Astrocyte (in vitro differentiated cells and primary cell): ENCODE measurements around the gene KRTAP10-8. TPM values are rescaled to one million over a fixed set of nuclear protein-coding genes. Genes with fewer than 3 reads are reported as not detected.

ENCODE experiments used
- DNase-seq: peaks from one replicate; pipeline ENCODE4 v3.0.0-alpha.2; 2010; ENCODE audit warnings: low read depth
- FAIRE-seq: peaks from 2 replicates; lab custom pipeline; 2011; peaks lifted over from hg19 to GRCh38; lab: Jason Lieb, UNC
- H2AFZ ChIP-seq: 2 replicates; pipeline ENCODE4 v1.6.0; 2012; ENCODE audit warnings: low read depth, low read length, inconsistent platforms
- H3K27ac ChIP-seq: 2 replicates; pipeline ENCODE4 v1.5.1; 2011; ENCODE audit warnings: low read depth, low read length, inconsistent platforms
- H3K27me3 ChIP-seq: 2 replicates; pipeline ENCODE4 v1.6.0; 2011; ENCODE audit warnings: low read length, inconsistent platforms; ENCODE audit not compliant: insufficient read depth
- H3K36me3 ChIP-seq: 2 replicates; pipeline ENCODE4 v1.5.1; 2011; ENCODE audit warnings: low read length, inconsistent platforms; ENCODE audit not compliant: insufficient read depth
- H3K4me1 ChIP-seq: 2 replicates; pipeline ENCODE4 v1.5.1; 2011; ENCODE audit warnings: low read length, inconsistent platforms; ENCODE audit not compliant: insufficient read depth
- H3K4me2 ChIP-seq: 2 replicates; pipeline ENCODE4 v1.6.0; 2012; ENCODE audit warnings: low read length, inconsistent platforms
- H3K4me3 ChIP-seq: 2 replicates; pipeline ENCODE4 v1.5.1; 2011; ENCODE audit warnings: low read depth, mild to moderate bottlenecking, low read length, inconsistent platforms; ENCODE audit not compliant: insufficient read depth
- H3K79me2 ChIP-seq: 2 replicates; pipeline ENCODE4 v1.6.0; 2012; ENCODE audit warnings: mild to moderate bottlenecking, low read length, inconsistent platforms; ENCODE audit not compliant: insufficient read depth
- H3K9ac ChIP-seq: 2 replicates; pipeline ENCODE4 v1.6.0; 2012; ENCODE audit warnings: mild to moderate bottlenecking, low read length, inconsistent platforms
- H3K9me3 ChIP-seq: 2 replicates; pipeline ENCODE4 v1.5.1; 2012; ENCODE audit warnings: low read depth, mild to moderate bottlenecking, low read length, inconsistent platforms; ENCODE audit not compliant: insufficient read depth
- H4K20me1 ChIP-seq: 2 replicates; pipeline ENCODE4 v1.6.0; 2012; ENCODE audit warnings: low read length, inconsistent platforms; ENCODE audit not compliant: insufficient read depth
- H3K27ac Mint-ChIP-seq: one replicate; pipeline ENCODE4 v1.8.0; 2021; ENCODE audit warnings: mild to moderate bottlenecking, mixed read lengths; ENCODE audit not compliant: unreplicated experiment
- H3K27me3 Mint-ChIP-seq: one replicate; pipeline ENCODE4 v1.8.0; 2021; ENCODE audit warnings: low read depth, mixed read lengths; ENCODE audit not compliant: unreplicated experiment
- H3K36me3 Mint-ChIP-seq: one replicate; pipeline ENCODE4 v1.8.0; 2021; ENCODE audit warnings: low read depth, mixed read lengths; ENCODE audit not compliant: unreplicated experiment
- H3K4me1 Mint-ChIP-seq: one replicate; pipeline ENCODE4 v1.8.0; 2021; ENCODE audit warnings: low read depth, mixed read lengths; ENCODE audit not compliant: unreplicated experiment
- H3K4me3 Mint-ChIP-seq: one replicate; pipeline ENCODE4 v1.8.0; 2021; ENCODE audit warnings: mild to moderate bottlenecking, moderate library complexity, mixed read lengths; ENCODE audit not compliant: unreplicated experiment
- H3K9me3 Mint-ChIP-seq: one replicate; pipeline ENCODE4 v1.8.0; 2021; ENCODE audit warnings: mild to moderate bottlenecking, mixed read lengths; ENCODE audit not compliant: unreplicated experiment
- CTCF ChIP-seq: IDR thresholded peaks from 2 replicates; pipeline ENCODE4 v1.5.1; 2011; ENCODE audit warnings: low read depth, mild to moderate bottlenecking, inconsistent platforms, low read length, moderate library complexity; ENCODE audit not compliant: insufficient read depth
- EZH2 ChIP-seq: IDR thresholded peaks from 2 replicates; pipeline ENCODE4 v1.6.1; 2012; ENCODE audit warnings: mild to moderate bottlenecking, low read length, inconsistent platforms; ENCODE audit not compliant: insufficient read depth
- total RNA-seq: library from RNA; stranded (reverse); gene quantifications from 2 replicates; pipeline ENCODE4 v1.2.1, GENCODE V29; 2021

The KRTAP10-8 gene
- total RNA-seq, 1 donor from 2014 or later = not detected

- Mint-ChIP-seq H3K36me3 (peaks cover 2% of the 10 kb centered on the region), H3K4me3 (no peak overlapping the region), H3K9me3 (peaks cover 20% of the 10 kb centered on the region), H3K27me3 (peaks cover 33% of the 10 kb centered on the region), H3K4me1 (no peaks in the 10 kb centered on the region), H3K27ac (no peak overlapping the region)
- Histone ChIP-seq H3K27ac (no peak overlapping the region), H2AFZ (no peak overlapping the region), H3K4me2 (no peak overlapping the region), H3K9ac (no peak overlapping the region), H3K4me1 (no peaks in the 10 kb centered on the region), H3K9me3 (peaks cover 6% of the 10 kb centered on the region), H3K36me3 (no peaks in the 10 kb centered on the region), H3K79me2 (no peaks in the 10 kb centered on the region), H3K27me3 (no peaks in the 10 kb centered on the region), H4K20me1 (no peaks in the 10 kb centered on the region), H3K4me3 (no peak overlapping the region)
- DNase-seq = no peak
- TF ChIP-seq EZH2 (no peak), CTCF (no peak)
- no peak for FAIRE-seq
Measured at GRCh38 chr21:44601596-44602462, 10.1 kb upstream of the KRTAP10-8 start.

GRCh38 chr21:44602463-44602850 lies 9.4 kb upstream of the KRTAP10-8 start:
- FAIRE-seq (no peak), DNase-seq (no peak)
- Histone ChIP-seq H3K36me3 (no peaks in the 10 kb centered on the region), H3K79me2 (no peaks in the 10 kb centered on the region), H3K4me2 (no peak overlapping the region), H3K27ac (no peak overlapping the region), H3K9ac (no peak overlapping the region), H3K4me1 (no peaks in the 10 kb centered on the region), H4K20me1 (no peaks in the 10 kb centered on the region), H3K4me3 (no peak overlapping the region), H3K27me3 (no peaks in the 10 kb centered on the region), H3K9me3 (peaks cover 6% of the 10 kb centered on the region), H2AFZ (no peak overlapping the region)
- Mint-ChIP-seq H3K4me3 (no peak overlapping the region), H3K4me1 (no peaks in the 10 kb centered on the region), H3K27ac (no peak overlapping the region), H3K36me3 (peaks cover 2% of the 10 kb centered on the region), H3K27me3 (peaks cover 36% of the 10 kb centered on the region), H3K9me3 (peaks cover 17% of the 10 kb centered on the region)
- TF ChIP-seq CTCF = no peak
- TF ChIP-seq EZH2 = no peak
